Thyroid gland (tissue), 4 donors: ENCODE measurements around the gene SERPINA4.

Experiments
- CTCF ChIP-seq, 6 experiments: fragments of 200-600 bp in 3 of 6; fragments of 450-650 bp in 3 of 6; sonication (generic) in 3 of 6; IDR thresholded peaks; one replicate each; pipeline ENCODE4 v1.5.1; 2016 to 2019; ENCODE audit warnings: antibody characterized with exemption in 6 of 6, mild to moderate bottlenecking in 2 of 6, inconsistent platforms in 1 of 6, moderate library complexity in 1 of 6
- POLR2A ChIP-seq, 2 donors: fragments of 450-650 bp; IDR thresholded peaks; one replicate each; pipeline ENCODE4 v1.6.1; 2017; ENCODE audit warnings: antibody characterized with exemption in 2 of 2, mild to moderate bottlenecking in 2 of 2, moderate library complexity in 1 of 2

- no peak for TF ChIP-seq CTCF (IDR thresholded peaks at IDR 0.05)
- TF ChIP-seq POLR2A (IDR thresholded peaks at IDR 0.05) = no peak
Observed at GRCh38 chr14:94582851-94583250, 21.6 kb downstream of the SERPINA4 start.
